Smooth muscle cell (in vitro differentiated cells): Measurements from ENCODE around the gene KRTAP9-1. TPM values are rescaled to one million over a fixed set of nuclear protein-coding genes. Genes with fewer than 3 reads are reported as not detected.

ENCODE experiments used
- DNase-seq: peaks from one replicate; lab custom pipeline; 2025; ENCODE audit not compliant: unreplicated experiment; lab: John Stamatoyannopoulos, UW
- H2AFZ ChIP-seq: fragments of 200-600 bp; sonication (generic); 2 replicates; pipeline ENCODE4 v1.6.0; 2016; ENCODE audit warnings: antibody characterized with exemption, low read depth, mild to moderate bottlenecking
- H3F3A ChIP-seq: fragments of 200-600 bp; sonication (generic); 2 replicates; pipeline ENCODE4 v1.6.0; 2017; ENCODE audit warnings: antibody characterized with exemption, low read depth
- H3K27ac ChIP-seq: fragments of 200-600 bp; sonication (generic); 2 replicates; pipeline ENCODE4 v1.5.1; 2016; ENCODE audit warnings: low read depth, mild to moderate bottlenecking
- H3K27me3 ChIP-seq: fragments of 200-600 bp; sonication (generic); 2 replicates; pipeline ENCODE4 v1.6.1; 2016; ENCODE audit warnings: low read depth, mild to moderate bottlenecking
- H3K36me3 ChIP-seq: fragments of 200-600 bp; sonication (generic); 2 replicates; pipeline ENCODE4 v1.5.1; 2016; ENCODE audit warnings: low read depth
- H3K4me1 ChIP-seq: fragments of 200-600 bp; sonication (generic); 2 replicates; pipeline ENCODE4 v1.5.1; 2016; ENCODE audit warnings: low read depth
- H3K4me2 ChIP-seq: fragments of 200-600 bp; sonication (generic); 2 replicates; pipeline ENCODE4 v1.6.0; 2016; ENCODE audit warnings: mild to moderate bottlenecking
- H3K4me3 ChIP-seq: fragments of 200-600 bp; sonication (generic); 2 replicates; pipeline ENCODE4 v1.5.1; 2016; ENCODE audit warnings: mild to moderate bottlenecking
- H3K79me2 ChIP-seq: fragments of 200-600 bp; sonication (generic); 2 replicates; pipeline ENCODE4 v1.6.0; 2016; ENCODE audit warnings: low read depth, mild to moderate bottlenecking
- H3K9ac ChIP-seq: fragments of 200-600 bp; sonication (generic); 2 replicates; pipeline ENCODE4 v1.6.0; 2016; ENCODE audit warnings: low read depth
- H3K9me3 ChIP-seq: fragments of 200-600 bp; sonication (generic); replicated peaks from 2 replicates; pipeline ENCODE4 v1.5.1; 2016; ENCODE audit warnings: low read depth
- H4K20me1 ChIP-seq: fragments of 200-600 bp; sonication (generic); 2 replicates; pipeline ENCODE4 v1.6.0; 2016; ENCODE audit warnings: low read depth
- CTCF ChIP-seq: fragments of 200-600 bp; sonication (generic); IDR thresholded peaks from 2 replicates; pipeline ENCODE4 v1.5.1; 2017; ENCODE audit warnings: borderline replicate concordance, mild to moderate bottlenecking, antibody characterized with exemption; ENCODE audit not compliant: insufficient read depth, poor library complexity, severe bottlenecking
- WGBS: methylation state at CpG from one replicate; pipeline ENCODE4 v1.1.7; 2016; ENCODE audit warnings: low lambda C conversion rate; 5-methylcytosine and 5-hydroxymethylcytosine counted together
- polyA plus RNA-seq: library from polyadenylated mRNA; unstranded; fragments of >200 nt; fragmentation: Nextera tagmentation; extraction: Ambion mirVana; gene quantifications from 2 replicates; pipeline ENCODE4 v1.2.1, GENCODE V29; 2016
- total RNA-seq: library from RNA; depleted of rRNA; stranded (reverse); fragments of >200 nt; gene quantifications from 2 replicates; pipeline ENCODE4 v1.2.3, GENCODE V29; 2014

KRTAP9-1 gene
- total and polyA plus RNA-seq, 2 experiments from 2014 or later: not detected

GRCh38 chr17:41211845-41212466 lies 22.3 kb downstream of the KRTAP9-1 start:
- 92% methylated on average over 1 of the region's 1 CpG for WGBS
- DNase-seq: no peak
- no peaks in the 10 kb centered on the region for H3K79me2 ChIP-seq
- no peaks in the 10 kb centered on the region for H3K9me3 ChIP-seq
- H3K27me3 ChIP-seq: no peaks in the 10 kb centered on the region
- no peaks in the 10 kb centered on the region for H4K20me1 ChIP-seq
- no peaks in the 10 kb centered on the region for H3F3A ChIP-seq
- no peaks in the 10 kb centered on the region for H3K36me3 ChIP-seq
- H3K27ac ChIP-seq: no peak overlapping the region
- no peak overlapping the region for H3K4me3 ChIP-seq
- H2AFZ ChIP-seq: no peak overlapping the region
- no peaks in the 10 kb centered on the region for H3K4me1 ChIP-seq
- no peak overlapping the region for H3K4me2 ChIP-seq
- no peak for TF ChIP-seq CTCF
- no peak overlapping the region for H3K9ac ChIP-seq

GRCh38 chr17:41212524-41213169 lies 23.0 kb downstream of the KRTAP9-1 start:
- H3K4me3 ChIP-seq: no peak overlapping the region
- no peak for TF ChIP-seq CTCF
- no peak for DNase-seq
- H3K36me3 ChIP-seq: no peaks in the 10 kb centered on the region
- H3F3A ChIP-seq: no peaks in the 10 kb centered on the region
- no peaks in the 10 kb centered on the region for H3K79me2 ChIP-seq
- H3K27ac ChIP-seq: no peak overlapping the region
- H3K4me1 ChIP-seq: no peaks in the 10 kb centered on the region
- H4K20me1 ChIP-seq: no peaks in the 10 kb centered on the region
- no peak overlapping the region for H3K4me2 ChIP-seq
- 82% methylated on average over 7 of the region's 7 CpGs for WGBS
- no peak overlapping the region for H2AFZ ChIP-seq
- H3K27me3 ChIP-seq: no peaks in the 10 kb centered on the region
- no peak overlapping the region for H3K9ac ChIP-seq
- no peaks in the 10 kb centered on the region for H3K9me3 ChIP-seq

GRCh38 chr17:41215681-41216080 lies 26.0 kb downstream of the KRTAP9-1 start:
- H3K27ac ChIP-seq: no peak overlapping the region
- H3K4me3 ChIP-seq: no peak overlapping the region
- no peak for TF ChIP-seq CTCF
- no peak overlapping the region for H2AFZ ChIP-seq
- no peaks in the 10 kb centered on the region for H3K9me3 ChIP-seq
- WGBS: 90% methylated on average over 1 of the region's 1 CpG
- no peaks in the 10 kb centered on the region for H3K79me2 ChIP-seq
- no peaks in the 10 kb centered on the region for H3F3A ChIP-seq
- H3K4me2 ChIP-seq: no peak overlapping the region
- H3K36me3 ChIP-seq: no peaks in the 10 kb centered on the region
- H3K4me1 ChIP-seq: no peaks in the 10 kb centered on the region
- H4K20me1 ChIP-seq: no peaks in the 10 kb centered on the region
- H3K9ac ChIP-seq: no peak overlapping the region
- H3K27me3 ChIP-seq: no peaks in the 10 kb centered on the region
- no peak for DNase-seq

GRCh38 chr17:41223821-41224220 lies 34.1 kb downstream of the KRTAP9-1 start:
- 79% methylated on average over 2 of the region's 2 CpGs for WGBS
- no peaks in the 10 kb centered on the region for H3K9me3 ChIP-seq
- no peaks in the 10 kb centered on the region for H3K36me3 ChIP-seq
- H2AFZ ChIP-seq: no peak overlapping the region
- no peaks in the 10 kb centered on the region for H3K79me2 ChIP-seq
- DNase-seq: no peak
- H3K9ac ChIP-seq: no peak overlapping the region
- peaks cover 12% of the 10 kb centered on the region for H3K27me3 ChIP-seq
- TF ChIP-seq CTCF: no peak
- H4K20me1 ChIP-seq: no peaks in the 10 kb centered on the region
- H3F3A ChIP-seq: no peaks in the 10 kb centered on the region
- H3K4me2 ChIP-seq: no peak overlapping the region
- H3K4me3 ChIP-seq: no peak overlapping the region
- no peaks in the 10 kb centered on the region for H3K4me1 ChIP-seq
- H3K27ac ChIP-seq: no peak overlapping the region
